CD4-positive, alpha-beta T cell treated with Interleukin-1 beta for 1 hour (primary cell): ENCODE data around the gene PRRC2B.
A peak's percentile ranks its signal among the peaks of the same experiment; 100 is the strongest.
"Not testable (repeated sequence)": the region's sequence is repeated elsewhere in the genome, so short reads cannot be mapped to it uniquely, and the experiment has no call there.

Source experiments
- DNase-seq, 2 donors: peaks; one replicate each; pipeline ENCODE4 v3.0.0-alpha.2; 2020 to 2022

Gene PRRC2B

GRCh38 chr9:131491001-131491710 is 97.3 kb downstream of the PRRC2B start:
- DNase-seq: no peak

- DNase-seq: no peak
Observed at GRCh38 chr9:131492070-131492469, 98.2 kb downstream of the PRRC2B start.

GRCh38 chr9:131494296-131494870 is 100.5 kb downstream of the PRRC2B start:
- no peak for DNase-seq

- DNase-seq: no peak
Observed at GRCh38 chr9:131495785-131496184, 101.9 kb downstream of the PRRC2B start.

- no peak for DNase-seq
Observed at GRCh38 chr9:131496844-131497405, 103.0 kb downstream of the PRRC2B start.

- no peak for DNase-seq
Observed at GRCh38 chr9:131499254-131499767, 105.4 kb downstream of the PRRC2B start.

GRCh38 chr9:131500377-131500776 is 106.5 kb downstream of the PRRC2B start:
- DNase-seq: peak; percentile 69 to 80

- DNase-seq: peak in 1 of 2 donors; percentile 41
Observed at GRCh38 chr9:131500939-131501541, 107.2 kb downstream of the PRRC2B start.

- DNase-seq: peak; percentile 92 to 93
Observed at GRCh38 chr9:131502781-131503625, 109.1 kb downstream of the PRRC2B start, which contains the start of gene POMT1. Gene POMT1 (plus strand): TSS chr9:131502918. CDS start chr9:131504219, 1,301 bp downstream.

GRCh38 chr9:131503626-131504465 is 110.0 kb downstream of the PRRC2B start:
- peak; percentile 50 to 56 for DNase-seq

- DNase-seq: no peak
Observed at GRCh38 chr9:131505012-131505411, 111.1 kb downstream of the PRRC2B start.

- no peak for DNase-seq
Observed at GRCh38 chr9:131511416-131511815, 117.5 kb downstream of the PRRC2B start.

GRCh38 chr9:131511880-131512279 is 118.0 kb downstream of the PRRC2B start:
- DNase-seq: no peak

GRCh38 chr9:131513177-131513576 is 119.3 kb downstream of the PRRC2B start:
- no peak for DNase-seq

GRCh38 chr9:131515559-131516031 is 121.7 kb downstream of the PRRC2B start:
- DNase-seq: not testable (repeated sequence)

GRCh38 chr9:131516100-131516499 is 122.2 kb downstream of the PRRC2B start:
- DNase-seq: no peak

GRCh38 chr9:131516930-131517329 is 123.0 kb downstream of the PRRC2B start:
- no peak for DNase-seq

GRCh38 chr9:131517761-131518190 is 123.9 kb downstream of the PRRC2B start:
- no peak for DNase-seq

- DNase-seq: no peak
Observed at GRCh38 chr9:131518553-131518952, 124.7 kb downstream of the PRRC2B start.

- DNase-seq: no peak
Observed at GRCh38 chr9:131520503-131520902, 126.6 kb downstream of the PRRC2B start.

- DNase-seq: no peak
Observed at GRCh38 chr9:131521203-131521602, 127.3 kb downstream of the PRRC2B start.
